ENCODE results near the gene THYN1.

THYN1 gene

DNA sequence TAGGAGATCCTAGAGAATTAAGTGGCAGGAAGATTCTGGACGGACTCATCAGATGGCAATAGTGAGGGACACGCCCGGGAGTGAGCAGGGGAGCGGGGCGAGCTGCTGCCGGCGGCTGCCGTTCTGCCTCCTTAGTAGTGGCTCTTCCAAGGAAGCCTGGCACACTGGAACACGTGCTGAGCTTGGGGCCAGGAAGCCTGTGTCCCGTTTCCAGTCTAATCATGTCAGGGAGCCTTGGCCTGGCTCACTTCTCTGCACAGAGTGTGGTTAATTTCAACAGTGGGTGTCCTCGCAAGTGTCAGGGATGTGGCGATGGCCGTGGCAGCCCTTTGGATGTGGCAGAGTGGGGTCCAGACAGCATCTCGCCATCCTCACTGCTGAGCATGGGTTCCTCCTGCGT lies 39.5 kb upstream of the THYN1 start:
- Histone ChIP-seq H3K36me3 (ENCODE audit: insufficient read depth, low read length) (no peaks in the 10 kb centered on the region), H2AFZ (ENCODE audit: low read length) (no peak overlapping the region), H3K4me2 (ENCODE audit: low read length) (no peak overlapping the region), H3K4me1 (ENCODE audit: insufficient read depth, low read length, severe bottlenecking) (no peaks in the 10 kb centered on the region), H3K27me3 (ENCODE audit: insufficient read depth, low read length) (no peaks in the 10 kb centered on the region), H4K20me1 (ENCODE audit: insufficient read depth, low read length) (no peaks in the 10 kb centered on the region), H3F3A (ENCODE audit: insufficient read depth, low read length) (no peaks in the 10 kb centered on the region), H3K79me2 (ENCODE audit: insufficient read depth, low read length) (no peaks in the 10 kb centered on the region), H3K9me2 (ENCODE audit: low read depth, low read length) (no peaks in the 10 kb centered on the region), H3K9ac (ENCODE audit: low read length) (no peak overlapping the region), H3K27ac (ENCODE audit: low read depth, low read length, poor library complexity, severe bottlenecking) (no peak overlapping the region), H3K9me3 (ENCODE audit: low read length) (no peaks in the 10 kb centered on the region), H3K4me3 (ENCODE audit: low read depth, low read length, poor library complexity, severe bottlenecking) (no peak overlapping the region)
- no peak for TF ChIP-seq EZH2 (IDR thresholded peaks at IDR 0.05; ENCODE audit: borderline replicate concordance, low read length)
- TF ChIP-seq, protein P1, sequence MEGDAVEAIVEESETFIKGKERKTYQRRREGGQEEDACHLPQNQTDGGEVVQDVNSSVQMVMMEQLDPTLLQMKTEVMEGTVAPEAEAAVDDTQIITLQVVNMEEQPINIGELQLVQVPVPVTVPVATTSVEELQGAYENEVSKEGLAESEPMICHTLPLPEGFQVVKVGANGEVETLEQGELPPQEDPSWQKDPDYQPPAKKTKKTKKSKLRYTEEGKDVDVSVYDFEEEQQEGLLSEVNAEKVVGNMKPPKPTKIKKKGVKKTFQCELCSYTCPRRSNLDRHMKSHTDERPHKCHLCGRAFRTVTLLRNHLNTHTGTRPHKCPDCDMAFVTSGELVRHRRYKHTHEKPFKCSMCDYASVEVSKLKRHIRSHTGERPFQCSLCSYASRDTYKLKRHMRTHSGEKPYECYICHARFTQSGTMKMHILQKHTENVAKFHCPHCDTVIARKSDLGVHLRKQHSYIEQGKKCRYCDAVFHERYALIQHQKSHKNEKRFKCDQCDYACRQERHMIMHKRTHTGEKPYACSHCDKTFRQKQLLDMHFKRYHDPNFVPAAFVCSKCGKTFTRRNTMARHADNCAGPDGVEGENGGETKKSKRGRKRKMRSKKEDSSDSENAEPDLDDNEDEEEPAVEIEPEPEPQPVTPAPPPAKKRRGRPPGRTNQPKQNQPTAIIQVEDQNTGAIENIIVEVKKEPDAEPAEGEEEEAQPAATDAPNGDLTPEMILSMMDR (IDR thresholded peaks at IDR 0.05; ENCODE audit: low read length), result no peak

DNA sequence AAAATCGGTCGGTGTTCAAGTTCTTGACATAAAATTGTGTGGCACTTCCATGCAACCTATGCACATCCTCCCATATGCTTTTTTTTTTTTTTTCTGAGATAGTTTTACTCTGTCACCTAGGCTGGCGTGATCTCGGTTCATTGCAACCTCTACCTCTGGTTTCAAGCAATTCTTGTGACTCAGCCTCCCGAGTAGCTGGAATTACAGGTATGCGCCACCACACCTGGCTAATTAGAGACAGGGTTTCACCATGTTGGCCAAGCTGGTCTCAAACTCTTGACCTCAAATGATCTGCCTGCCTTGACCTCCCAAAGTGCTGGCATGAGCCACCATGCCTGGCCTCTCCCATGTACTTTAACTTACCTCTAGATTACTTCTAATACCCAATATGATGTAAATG lies 38.0 kb upstream of the THYN1 start:
- Histone ChIP-seq H3K9me2 (ENCODE audit: low read depth, low read length) (no peaks in the 10 kb centered on the region), H3K9ac (ENCODE audit: low read length) (no peak overlapping the region), H3K4me1 (ENCODE audit: insufficient read depth, low read length, severe bottlenecking) (no peaks in the 10 kb centered on the region), H3F3A (ENCODE audit: insufficient read depth, low read length) (no peaks in the 10 kb centered on the region), H3K27ac (ENCODE audit: low read depth, low read length, poor library complexity, severe bottlenecking) (no peak overlapping the region), H3K9me3 (ENCODE audit: low read length) (no peaks in the 10 kb centered on the region), H3K79me2 (ENCODE audit: insufficient read depth, low read length) (no peaks in the 10 kb centered on the region), H4K20me1 (ENCODE audit: insufficient read depth, low read length) (no peaks in the 10 kb centered on the region), H3K36me3 (ENCODE audit: insufficient read depth, low read length) (no peaks in the 10 kb centered on the region), H3K4me2 (ENCODE audit: low read length) (no peak overlapping the region), H3K4me3 (ENCODE audit: low read depth, low read length, poor library complexity, severe bottlenecking) (no peak overlapping the region), H2AFZ (ENCODE audit: low read length) (no peak overlapping the region), H3K27me3 (ENCODE audit: insufficient read depth, low read length) (no peaks in the 10 kb centered on the region)
- TF ChIP-seq, protein P1 (IDR thresholded peaks at IDR 0.05; ENCODE audit: low read length), result no peak
- no peak for TF ChIP-seq EZH2 (IDR thresholded peaks at IDR 0.05; ENCODE audit: borderline replicate concordance, low read length)

DNA sequence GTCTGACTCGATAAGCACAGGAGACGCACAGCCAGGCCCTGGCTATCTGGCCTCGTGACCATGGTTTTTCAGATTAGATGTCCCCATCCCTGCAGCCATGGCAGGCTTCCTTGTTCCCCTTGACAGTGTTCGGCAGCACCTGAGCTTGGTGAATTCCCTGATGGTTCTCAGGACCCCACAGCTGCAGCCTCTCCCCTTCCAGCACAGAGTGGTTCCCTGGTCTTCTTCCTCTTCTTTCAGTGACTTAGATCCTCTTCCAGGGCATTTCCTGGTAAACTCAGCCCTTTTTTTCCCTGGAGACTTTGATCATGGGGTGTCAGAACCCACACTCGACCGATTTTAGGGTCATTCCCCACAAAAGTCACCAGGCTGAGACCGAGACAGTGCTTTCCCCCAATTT lies 37.5 kb upstream of the THYN1 start:
- Histone ChIP-seq H2AFZ (ENCODE audit: low read length) (no peak overlapping the region), H3K9ac (ENCODE audit: low read length) (no peak overlapping the region), H3K4me3 (ENCODE audit: low read depth, low read length, poor library complexity, severe bottlenecking) (no peak overlapping the region), H3K4me1 (ENCODE audit: insufficient read depth, low read length, severe bottlenecking) (no peaks in the 10 kb centered on the region), H3K9me3 (ENCODE audit: low read length) (no peaks in the 10 kb centered on the region), H3K27me3 (ENCODE audit: insufficient read depth, low read length) (no peaks in the 10 kb centered on the region), H3K79me2 (ENCODE audit: insufficient read depth, low read length) (no peaks in the 10 kb centered on the region), H3K4me2 (ENCODE audit: low read length) (no peak overlapping the region), H3K27ac (ENCODE audit: low read depth, low read length, poor library complexity, severe bottlenecking) (no peak overlapping the region), H3K36me3 (ENCODE audit: insufficient read depth, low read length) (no peaks in the 10 kb centered on the region), H3F3A (ENCODE audit: insufficient read depth, low read length) (no peaks in the 10 kb centered on the region), H3K9me2 (ENCODE audit: low read depth, low read length) (no peaks in the 10 kb centered on the region), H4K20me1 (ENCODE audit: insufficient read depth, low read length) (no peaks in the 10 kb centered on the region)
- TF ChIP-seq, protein P1 (IDR thresholded peaks at IDR 0.05; ENCODE audit: low read length), result no peak
- TF ChIP-seq EZH2 (IDR thresholded peaks at IDR 0.05; ENCODE audit: borderline replicate concordance, low read length), result no peak
